Measurements from ENCODE around the gene SPIRE2.

GRCh38 chr16:89847940-89848297, 19.6 kb downstream of the SPIRE2 start:
- TF ChIP-seq CBX1 (IDR thresholded peaks at IDR 0.05; ENCODE audit: low read depth) (no peak), TARDBP (CRISPR knock-in tag; IDR thresholded peaks at IDR 0.05) (no peak), SRF (IDR thresholded peaks at IDR 0.05; ENCODE audit: low read depth, low read length) (no peak), ZMYM4 (CRISPR knock-in tag; IDR thresholded peaks at IDR 0.05) (no peak), ZNF75D (CRISPR knock-in tag; IDR thresholded peaks at IDR 0.05; ENCODE audit: borderline replicate concordance) (no peak), ZNF468 (CRISPR knock-in tag; IDR thresholded peaks at IDR 0.05) (no peak), CREB1 (IDR thresholded peaks at IDR 0.05) (no peak), CREB1 (CRISPR knock-in tag; IDR thresholded peaks at IDR 0.05) (no peak), POLR2AphosphoS5 (IDR thresholded peaks at IDR 0.05; ENCODE audit: low read depth, low read length) (no peak), NCOA2 (CRISPR knock-in tag; IDR thresholded peaks at IDR 0.05) (no peak), KLF16 (CRISPR knock-in tag; IDR thresholded peaks at IDR 0.05) (no peak), ZNF639 (CRISPR knock-in tag; conservative IDR thresholded peaks at IDR 0.05) (no peak), MAX (IDR thresholded peaks at IDR 0.05) (no peak), CTCF (CRISPR knock-in tag; IDR thresholded peaks at IDR 0.05) (no peak), EZH2 (conservative IDR thresholded peaks at IDR 0.05; ENCODE audit: low read depth, low read length) (no peak)

All from HepG2 (cell line).